GM18520 (cell line): ENCODE results near the gene COL5A1.

ENCODE experiments used
- ATAC-seq: cut with Tn5 transposase; IDR thresholded peaks from one replicate; pipeline ENCODE4 v1.9.1; 2021; ENCODE audit not compliant: unreplicated experiment

Gene COL5A1

DNA sequence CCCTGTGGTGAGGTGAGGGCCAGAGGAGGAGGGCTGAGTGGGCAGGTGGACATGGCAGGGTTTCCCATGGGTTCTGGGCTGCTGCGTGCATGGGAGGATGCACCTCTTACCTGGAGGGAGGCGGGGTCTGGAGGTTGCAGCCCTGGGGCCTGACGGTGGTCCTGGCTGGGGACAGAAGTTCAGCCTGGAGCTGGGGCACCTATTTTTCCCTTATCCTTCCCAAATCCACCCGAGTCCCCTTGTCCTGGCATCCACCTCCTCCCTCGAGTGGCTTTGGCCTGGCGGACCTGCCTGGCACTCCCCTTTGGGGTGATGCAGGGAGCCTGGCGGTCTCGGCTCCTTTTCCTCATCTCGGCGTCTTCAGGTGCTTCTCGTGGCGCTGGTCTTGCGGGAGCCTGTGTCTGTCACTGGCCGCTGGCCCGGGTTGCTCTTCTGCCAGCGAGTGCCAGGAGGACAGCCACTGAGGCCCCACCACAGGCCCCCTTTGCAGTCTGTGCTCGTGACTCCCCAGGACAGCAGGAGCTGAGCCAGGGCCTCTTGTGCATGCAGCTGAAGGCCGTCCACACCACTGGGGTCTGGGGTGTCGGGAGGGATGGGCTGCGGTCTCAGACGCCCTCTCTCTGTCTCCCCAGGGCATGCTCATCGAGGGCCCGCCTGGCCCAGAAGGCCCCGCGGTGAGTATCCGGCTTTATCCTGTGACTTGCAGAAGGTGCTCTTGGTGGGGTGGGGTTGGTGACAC lies 96.4 kb downstream of the COL5A1 start:
- no peak for ATAC-seq

DNA sequence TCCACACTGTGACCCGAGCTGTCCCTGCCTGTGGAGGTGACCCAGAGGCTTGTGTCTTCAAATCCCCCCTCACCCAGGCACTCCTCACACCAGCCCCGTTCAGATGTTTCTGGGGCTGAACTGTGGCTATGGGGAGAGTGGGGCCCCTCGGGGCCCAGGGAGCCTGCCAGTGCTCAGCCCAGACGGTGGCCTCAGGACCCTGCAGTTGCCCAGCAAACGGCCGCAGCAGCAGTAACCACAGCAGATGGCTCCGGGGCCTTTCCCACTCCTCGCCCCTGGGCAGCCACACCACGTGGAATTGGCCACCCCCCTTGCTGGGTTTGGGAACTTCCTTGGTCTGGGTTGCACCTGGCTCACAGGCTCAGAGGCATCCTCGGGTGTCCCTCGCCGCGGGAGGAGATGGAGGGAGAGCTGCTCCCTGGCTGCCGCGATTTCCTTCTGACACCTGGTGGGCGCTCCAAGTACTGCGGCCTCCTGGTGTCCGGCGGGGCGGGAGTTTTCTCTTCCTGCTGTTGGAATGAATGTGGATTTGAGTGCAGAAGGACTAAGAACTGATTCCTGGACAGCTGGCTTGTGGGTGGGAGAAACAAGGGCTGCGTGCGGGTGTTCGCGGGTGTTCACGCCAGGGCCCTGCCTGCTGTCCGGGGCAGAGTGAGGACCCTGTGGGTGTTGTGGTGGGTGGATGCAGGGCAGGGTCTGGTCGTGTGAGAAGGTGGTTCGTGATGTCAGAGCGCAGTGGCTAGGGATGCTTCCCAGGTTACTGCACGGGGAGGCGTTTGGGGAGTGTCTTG lies 97.5 kb downstream of the COL5A1 start:
- ATAC-seq = no peak

DNA sequence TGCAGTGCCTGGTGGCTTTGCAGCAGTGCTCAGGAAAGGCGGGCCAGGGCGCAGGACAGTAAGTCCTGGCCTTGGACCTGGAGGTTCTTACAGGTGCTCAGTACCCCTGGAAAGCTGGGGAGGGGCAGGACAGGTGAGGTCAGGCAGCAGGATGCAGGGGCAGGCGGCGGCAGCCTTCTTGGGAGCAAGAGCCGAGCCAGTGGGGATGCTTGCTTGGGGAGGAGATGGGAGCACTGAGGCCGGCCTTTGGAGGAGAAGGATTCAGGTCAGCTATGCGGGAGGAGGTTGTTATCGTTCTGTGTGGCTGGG lies 98.0 kb downstream of the COL5A1 start:
- ATAC-seq = no peak

DNA sequence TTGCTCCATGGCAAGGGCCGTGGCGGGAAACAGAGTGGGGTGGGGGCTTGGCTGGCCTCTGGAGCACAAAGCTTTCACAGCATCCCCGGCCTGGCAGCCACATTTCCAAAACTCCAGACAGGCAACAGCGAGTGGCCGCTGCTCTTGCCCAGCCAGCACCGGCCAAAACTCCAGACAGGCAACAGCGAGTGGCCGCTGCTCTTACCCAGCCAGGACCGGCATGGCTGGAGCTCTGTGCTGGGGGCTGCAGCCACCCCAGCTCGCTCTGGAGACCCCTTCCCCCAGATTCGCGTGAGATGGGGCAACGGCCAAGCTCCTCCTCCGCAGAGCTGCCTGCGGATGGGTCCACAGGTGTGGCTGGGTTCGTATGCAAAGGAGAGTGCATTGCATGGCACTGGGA lies 98.5 kb downstream of the COL5A1 start:
- no peak for ATAC-seq

DNA sequence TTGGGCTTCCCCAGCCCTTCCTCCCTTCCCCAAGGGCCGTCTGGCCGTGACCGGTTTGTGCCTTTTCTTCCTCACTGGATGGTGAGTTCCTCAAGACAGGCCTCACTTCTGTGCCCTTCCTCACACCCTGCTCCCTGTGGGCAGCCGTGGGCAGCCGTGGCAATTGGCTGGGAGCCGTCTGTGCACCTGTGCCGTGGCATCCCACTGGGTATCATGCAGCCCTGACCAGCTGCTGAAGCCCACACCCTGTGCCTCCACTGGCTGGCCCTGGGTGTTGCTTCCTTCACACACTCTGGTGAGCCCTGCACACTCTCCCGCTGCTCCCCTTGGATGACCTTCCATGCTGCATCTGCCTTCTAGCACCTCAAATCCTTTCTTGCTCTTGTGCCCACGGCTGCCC lies 100.2 kb downstream of the COL5A1 start:
- ATAC-seq = no peak

DNA sequence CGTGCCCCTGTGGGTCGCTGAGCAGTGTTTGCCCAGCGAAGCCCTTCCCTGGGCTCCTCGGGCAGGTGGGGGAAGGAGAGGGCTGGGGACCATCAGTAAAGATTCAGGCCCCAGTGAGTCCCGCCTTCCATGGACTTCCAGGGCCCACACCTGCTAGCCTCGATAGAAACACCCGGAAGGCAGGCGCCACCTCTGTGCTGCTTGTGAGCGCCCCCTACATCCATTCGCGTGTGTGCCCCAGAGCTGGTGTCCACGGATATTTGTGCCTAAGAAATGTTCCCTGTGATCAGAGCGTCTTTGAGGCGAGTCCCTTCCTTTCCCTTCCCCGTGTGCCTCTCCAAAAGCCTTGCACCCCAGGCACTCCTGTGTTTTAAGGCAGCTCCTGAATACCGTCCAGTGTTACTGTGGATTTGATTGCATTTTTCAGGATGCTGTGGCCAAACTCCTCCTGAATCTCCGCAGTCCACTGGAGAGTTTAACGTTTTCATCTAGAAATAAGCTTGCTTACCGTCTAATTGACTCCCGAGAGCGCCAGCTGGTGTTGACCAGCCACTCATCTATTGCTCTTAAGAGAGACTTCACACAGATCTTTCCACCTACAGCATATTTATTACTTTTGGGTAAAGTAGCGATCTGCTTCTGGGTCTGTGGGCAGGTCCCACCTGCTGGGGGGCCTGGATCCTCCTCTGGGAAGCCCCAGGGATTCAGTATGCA lies 101.4 kb downstream of the COL5A1 start:
- no peak for ATAC-seq

DNA sequence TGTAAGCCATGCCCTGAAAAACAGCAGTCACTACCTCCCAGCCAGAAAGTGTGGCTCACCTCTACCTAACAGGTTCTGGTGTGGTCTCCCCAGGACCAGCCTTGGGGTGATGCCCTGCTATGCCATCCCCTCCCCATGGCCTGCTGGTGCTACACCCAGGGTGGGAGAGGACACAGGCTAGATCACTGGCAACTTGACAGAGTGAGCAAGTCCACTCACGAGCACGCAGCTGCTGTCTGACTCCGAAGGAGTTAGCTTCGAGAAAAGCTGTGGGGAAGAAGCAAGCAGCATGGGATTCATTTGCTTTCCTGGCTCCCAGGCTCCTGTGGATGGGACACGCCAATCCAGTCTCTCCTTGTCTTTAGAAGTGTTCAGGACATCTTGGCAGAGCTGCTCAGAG lies 102.2 kb downstream of the COL5A1 start:
- ATAC-seq = no peak

DNA sequence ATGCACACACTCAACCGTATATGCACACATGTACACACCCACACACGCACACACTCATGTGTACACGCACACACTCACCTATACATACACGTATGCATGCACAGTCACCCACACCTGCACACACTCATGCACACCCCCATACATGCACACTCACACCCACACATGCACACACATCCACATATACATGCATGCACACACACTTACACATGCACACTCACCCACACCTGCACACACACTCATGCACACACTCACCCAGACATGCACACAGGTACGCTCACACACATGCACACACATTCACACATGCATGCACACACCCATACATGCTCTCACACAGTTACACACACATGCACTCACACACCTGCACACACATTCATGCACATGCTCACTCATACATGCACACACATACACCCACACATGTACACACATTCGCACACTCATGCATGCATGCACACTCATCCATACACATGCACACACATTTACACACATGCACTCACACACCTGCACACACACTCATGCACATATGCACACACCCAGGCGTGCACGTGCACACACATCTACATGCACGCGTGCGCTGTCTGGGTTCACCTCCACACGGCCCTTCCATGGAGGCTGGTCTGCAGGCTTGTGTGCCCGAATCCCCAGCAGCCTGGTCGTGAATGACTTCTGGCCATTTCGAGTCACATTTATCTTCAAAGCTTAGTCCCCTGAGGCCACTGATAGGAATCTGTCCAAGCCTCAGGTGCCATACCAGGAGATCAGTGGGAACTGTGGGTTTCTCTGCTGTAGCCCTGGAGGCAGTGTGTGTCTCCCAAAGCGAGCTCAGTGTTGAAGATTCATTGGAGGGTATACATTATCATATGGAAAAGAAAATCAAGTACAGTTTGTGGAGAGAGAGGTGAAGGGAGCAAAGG lies 103.0 kb downstream of the COL5A1 start:
- no peak for ATAC-seq

DNA sequence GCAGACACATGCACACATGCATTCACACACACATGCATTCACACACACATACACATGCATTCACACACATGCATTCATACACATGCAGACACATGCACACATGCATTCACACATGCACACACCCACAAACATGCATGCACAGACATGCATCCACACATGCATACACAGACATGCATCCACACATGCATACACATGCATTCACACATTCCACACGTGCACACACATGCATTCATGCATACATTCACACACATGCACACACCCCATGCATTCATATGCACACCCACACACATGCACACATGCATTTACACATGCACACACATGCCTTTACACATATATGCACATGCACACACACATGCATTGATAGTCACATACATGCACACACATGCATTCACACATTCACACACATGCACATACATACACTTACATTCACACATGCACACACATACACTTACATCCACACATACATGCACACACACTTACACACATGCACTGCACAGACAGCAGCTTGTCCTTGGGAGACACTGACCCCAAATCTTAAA lies 106.4 kb downstream of the COL5A1 start:
- no peak for ATAC-seq

DNA sequence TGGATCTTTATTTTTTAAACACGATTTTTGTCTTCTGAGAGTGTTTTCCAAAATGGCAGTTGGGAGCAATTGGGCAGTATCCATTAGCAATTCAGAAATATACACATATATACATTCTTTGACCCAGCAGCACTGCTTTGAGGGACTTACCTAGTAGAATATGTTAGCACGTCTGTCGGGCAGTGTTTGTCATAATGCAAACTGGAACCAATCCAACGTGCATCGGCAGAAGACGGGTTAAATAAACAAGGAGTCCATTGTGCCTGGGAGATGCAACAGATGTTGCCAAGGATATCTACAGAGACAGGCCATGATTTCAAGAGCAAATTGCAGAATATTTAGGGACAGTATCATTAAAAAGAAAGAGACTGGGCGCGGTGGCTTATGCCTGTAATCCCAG lies 107.0 kb downstream of the COL5A1 start:
- no peak for ATAC-seq

DNA sequence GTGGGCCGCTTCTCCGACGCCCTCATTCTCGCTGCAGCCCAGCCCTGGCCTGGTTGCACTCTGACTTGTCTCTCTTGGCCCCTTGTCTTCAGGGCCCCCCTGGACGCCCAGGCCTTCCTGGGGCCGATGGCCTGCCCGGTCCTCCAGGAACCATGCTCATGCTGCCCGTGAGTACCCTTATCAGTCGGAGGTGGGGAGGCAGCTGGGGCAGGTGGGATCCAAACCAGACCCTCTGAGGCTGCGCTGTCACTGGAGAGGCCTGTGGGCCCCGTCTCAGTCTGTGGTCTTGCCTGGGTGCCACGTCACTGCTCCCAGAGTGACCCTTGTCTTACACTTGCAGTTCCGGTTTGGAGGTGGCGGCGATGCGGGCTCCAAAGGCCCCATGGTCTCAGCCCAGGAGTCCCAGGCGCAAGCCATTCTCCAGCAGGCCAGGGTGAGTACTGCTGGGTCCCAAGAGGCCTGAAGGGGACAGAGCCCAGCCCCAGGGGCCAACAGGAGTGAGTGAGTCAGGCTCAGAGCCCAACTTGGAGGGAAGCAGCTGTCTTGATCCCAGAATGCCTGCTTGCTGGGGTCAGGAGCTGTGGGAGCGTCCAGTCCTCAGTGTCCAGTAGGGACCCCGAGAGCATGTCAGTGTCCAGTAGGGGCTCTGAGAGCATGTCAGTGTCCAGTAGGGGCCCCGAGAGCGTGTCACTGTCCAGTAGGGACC lies 109.0 kb downstream of the COL5A1 start:
- no peak for ATAC-seq

DNA sequence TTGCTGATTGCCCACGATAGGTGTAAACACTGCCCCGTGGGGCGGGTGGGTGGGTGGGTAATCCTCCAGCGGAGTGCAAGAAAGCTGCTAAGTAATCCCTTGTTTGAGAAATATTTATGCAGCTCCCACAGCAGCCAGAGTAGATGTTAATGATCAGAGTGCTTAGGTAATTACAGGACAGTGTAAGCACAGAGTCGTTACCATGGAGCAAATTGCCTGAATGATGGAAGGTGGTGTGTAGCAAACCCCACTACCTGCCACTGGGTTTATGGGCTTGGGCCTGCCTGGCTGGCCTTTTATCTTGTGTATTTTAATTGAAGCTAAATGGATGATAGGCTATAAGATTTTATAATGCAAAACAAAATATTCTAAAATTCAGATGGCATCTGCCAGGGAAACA lies 110.0 kb downstream of the COL5A1 start:
- no peak for ATAC-seq

DNA sequence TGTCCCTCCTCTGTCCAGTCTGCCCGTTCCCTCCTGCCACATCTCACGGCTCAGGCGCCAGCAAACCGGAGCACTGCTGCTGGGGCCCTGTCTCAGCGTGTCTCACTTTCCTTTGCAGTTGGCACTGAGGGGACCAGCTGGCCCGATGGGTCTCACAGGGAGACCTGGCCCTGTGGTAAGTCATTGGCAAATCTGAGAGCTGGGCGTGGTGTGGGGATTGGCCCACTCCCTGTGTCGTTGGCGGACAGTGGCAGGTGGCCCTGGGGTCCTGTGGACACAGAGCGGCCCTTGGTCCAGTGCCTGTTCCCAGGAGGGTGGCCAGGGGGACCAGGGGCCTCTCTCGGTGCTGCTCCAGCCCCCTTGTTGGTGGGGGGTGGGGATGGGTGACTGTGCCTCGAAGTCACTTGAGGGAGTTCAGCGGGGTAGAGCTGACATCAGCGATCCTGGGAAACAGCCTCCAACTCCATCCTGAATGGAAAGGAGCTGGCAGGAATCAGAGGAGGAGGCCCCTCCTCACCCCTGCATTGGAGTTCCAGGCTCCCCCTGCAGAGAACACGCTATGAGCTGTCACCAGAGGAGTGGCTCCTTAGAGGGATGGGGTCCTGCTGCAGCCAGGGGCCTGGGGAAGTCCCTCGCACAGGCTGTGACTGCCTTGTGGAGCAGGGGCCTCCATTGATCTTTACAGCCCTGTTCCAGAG lies 111.0 kb downstream of the COL5A1 start:
- ATAC-seq = no peak

DNA sequence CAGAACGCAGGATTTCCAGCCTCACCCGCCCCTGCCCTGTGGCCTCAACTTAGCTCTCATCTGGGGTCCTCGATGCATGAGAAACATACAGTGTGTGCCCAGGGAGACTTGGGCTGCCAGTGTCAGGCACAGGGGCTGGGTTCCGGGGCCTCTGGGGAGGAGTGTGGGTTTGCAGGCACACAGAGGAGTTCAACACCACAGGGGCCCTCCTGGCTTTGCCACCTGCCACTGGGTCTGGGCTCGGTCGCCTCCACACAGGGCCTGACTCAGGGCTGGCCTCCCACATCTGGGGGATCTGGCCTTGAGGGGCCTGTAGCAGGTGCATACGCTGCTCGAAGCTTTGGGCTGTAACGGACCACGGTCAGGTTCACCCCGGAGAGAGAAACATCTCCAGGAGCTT lies 111.6 kb downstream of the COL5A1 start:
- ATAC-seq = no peak

DNA sequence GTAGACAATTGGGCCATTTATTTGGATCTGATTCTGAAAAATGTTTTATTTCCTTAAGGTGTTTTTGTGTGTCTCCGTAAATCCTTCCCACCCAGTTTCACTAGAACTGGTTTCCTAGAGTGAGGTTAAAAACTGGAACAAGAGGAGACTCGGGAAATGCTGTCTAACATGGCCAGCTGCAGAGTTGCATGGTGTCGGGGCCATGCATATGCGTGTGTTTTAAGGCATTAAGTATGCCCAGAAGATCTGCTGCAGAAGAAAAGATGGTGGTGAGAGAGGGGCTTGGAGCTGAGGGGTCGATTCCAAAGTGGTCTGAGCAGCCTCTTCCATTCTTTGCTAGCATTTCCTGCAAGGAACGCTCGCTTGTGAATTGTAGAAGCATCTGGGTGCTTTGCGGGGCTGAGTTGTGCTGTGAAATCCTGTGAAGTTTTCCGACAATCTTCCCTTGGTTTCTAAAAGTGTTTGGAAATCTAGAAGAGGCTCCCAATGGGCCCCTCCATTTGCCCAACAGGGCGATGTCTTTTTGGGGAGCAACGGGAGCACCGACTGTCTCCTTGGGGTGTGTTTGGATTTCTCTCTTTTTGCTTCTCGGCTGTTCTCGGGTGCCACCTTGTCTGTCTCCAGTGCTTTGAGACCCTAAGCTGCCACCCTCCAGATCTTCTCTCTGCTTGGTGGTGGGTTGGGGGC lies 113.8 kb downstream of the COL5A1 start:
- ATAC-seq = no peak

DNA sequence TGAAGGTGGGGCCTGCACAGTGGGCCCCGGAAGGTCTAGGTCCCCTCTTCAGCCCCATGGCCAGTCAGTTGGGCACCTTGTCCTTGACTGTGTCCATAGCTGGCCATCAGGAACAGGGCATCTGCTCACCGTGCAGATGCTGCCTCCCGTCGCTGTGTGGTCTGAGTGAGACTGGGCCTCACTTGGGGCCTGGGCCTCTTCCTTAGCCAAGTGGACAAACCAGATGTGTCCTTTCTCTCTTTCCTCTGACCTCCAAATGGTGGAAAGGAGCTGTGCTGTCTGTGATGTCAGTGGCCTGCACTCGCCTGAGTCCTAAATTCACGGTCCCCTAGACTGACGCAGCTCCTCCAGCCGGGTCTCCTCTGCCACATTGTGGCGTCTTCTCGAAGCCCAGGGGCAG lies 114.5 kb downstream of the COL5A1 start:
- ATAC-seq = no peak

DNA sequence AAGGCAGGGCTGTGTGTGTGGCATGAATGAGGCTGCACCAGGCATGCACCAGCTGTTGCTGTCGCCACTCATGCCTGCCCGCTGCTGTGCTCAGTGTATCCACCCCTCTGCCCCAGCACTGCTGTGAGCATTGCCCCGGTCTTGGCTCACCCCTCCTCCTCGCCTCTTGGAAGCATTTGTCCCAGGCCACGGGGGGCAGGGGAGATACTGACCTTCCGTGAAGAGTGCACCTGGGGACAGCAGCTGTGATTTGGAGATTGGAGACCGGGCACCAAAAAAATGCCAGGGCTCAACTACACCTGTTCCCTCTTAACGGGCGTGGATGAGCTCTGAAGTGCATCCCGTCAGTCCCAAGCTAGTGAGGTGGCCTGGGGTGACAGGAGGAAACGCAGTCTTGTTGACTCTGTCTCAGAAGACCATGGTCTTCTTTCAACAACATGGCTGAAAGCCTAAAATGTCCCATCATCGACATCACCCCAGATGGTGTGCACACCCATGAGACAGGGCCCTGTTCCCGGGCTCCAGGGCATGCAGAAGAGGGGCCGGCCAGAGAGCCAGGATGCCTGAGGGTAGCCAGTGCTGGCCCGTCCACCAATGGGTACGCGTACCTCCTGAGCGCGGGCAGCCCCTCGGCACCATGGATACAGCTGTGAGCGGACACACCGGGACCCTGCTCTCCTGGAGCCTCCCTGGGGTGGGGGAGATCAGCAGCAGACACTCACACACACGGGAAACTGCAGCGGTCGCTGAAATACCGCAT lies 115.8 kb downstream of the COL5A1 start:
- ATAC-seq = no peak

DNA sequence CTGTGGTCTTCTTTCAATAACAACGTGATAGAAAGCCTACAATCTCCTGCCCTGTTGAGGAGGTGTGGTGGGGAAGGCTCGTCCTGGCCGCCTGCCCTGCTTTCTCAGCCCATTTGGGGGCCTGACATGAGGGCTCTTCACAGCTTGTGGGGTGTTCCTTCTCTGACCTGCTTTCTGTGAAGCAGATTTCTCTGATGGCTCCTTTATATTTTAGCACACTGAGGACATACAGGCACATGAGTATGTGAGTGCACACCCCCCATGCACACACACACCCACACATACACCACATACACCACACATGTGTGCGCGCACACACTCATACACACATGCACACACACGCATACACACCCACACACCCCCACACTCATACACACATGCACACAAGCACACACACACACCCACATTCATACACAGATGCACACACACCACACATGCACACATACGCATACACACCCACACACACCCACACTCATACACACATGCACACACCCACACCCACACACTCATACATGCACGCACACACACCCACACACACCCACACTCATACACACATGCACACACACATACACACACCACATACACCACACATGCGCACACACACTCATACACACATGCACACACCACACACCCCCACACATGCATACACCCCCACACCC lies 117.5 kb downstream of the COL5A1 start:
- ATAC-seq = no peak
